ENCODE measurements around the gene UNC45A.
"Not testable (repeated sequence)": the region's sequence is repeated elsewhere in the genome, so short reads cannot be mapped to it uniquely, and the experiment has no call there.

UNC45A gene

GRCh38 chr15:90902840-90903732 lies 32.0 kb upstream of the UNC45A start, which contains the start of gene MAN2A2:
Gene MAN2A2, plus strand, starts transcription at chr15:90903302. Its CDS starts 906 bp downstream, at chr15:90904208.
- DNase-seq (ENCODE audit: low read depth), result peak; percentile 69

DNA sequence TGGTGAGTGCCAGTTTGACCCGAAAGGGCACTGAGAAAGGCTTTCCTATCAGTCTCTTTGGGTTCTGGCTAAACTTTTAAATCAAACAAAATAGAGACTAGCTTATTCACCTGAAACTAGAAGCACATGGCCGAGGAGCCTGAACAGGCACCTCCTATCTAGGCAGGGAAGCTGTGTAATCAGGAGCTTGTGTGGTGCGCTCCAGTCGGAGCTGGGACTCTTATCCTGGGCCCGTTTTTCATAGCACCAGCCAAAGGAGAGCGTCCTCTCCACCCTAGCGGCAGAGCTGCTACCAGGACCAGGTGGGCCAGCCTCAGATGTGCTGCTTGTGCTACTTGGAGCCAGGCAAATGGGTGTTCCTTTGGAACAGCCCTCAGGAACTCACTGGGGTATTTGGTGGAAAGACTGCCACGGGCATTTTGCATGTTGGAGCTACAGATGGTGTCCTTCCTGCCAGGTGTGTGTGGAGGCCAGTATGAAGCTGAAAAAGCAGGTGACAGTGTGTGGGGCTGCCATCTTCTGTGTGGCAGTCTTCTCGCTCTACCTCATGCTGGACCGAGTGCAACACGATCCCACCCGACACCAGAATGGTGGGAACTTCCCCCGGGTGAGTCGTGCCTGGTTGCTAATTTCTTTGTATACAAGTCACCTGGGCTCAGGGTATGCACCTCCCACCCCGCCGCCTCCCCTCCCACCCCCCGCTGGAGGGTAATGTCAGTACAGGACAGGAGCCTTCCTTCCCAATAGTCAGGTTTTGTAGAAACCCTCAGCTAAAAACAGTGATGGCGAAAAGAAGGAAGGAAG lies 31.1 kb upstream of the UNC45A start:
- DNase-seq (ENCODE audit: low read depth), result no peak

DNA sequence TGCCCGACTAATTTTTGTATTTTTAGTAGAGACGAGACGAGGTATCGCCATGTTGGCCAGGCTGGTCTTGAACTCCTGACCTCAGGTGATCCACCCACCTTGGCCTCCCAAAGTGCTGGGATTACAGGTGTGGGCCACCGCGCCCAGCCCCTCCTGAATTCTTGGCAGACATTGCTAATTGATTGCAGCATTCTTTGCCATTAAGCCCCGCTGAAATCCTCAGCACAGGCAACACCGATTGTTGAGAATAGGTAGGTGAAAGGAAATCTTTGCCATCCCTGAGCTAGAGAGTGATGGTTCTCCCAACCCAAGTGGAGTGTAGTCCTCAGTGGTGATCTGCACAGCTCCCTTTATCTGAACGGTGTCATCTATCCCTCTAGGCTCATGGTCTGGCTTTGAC lies 30.3 kb upstream of the UNC45A start:
- DNase-seq (ENCODE audit: low read depth), result no peak

- DNase-seq (ENCODE audit: low read depth), result no peak
Measured at GRCh38 chr15:90905306-90906180, 29.5 kb upstream of the UNC45A start.

DNA sequence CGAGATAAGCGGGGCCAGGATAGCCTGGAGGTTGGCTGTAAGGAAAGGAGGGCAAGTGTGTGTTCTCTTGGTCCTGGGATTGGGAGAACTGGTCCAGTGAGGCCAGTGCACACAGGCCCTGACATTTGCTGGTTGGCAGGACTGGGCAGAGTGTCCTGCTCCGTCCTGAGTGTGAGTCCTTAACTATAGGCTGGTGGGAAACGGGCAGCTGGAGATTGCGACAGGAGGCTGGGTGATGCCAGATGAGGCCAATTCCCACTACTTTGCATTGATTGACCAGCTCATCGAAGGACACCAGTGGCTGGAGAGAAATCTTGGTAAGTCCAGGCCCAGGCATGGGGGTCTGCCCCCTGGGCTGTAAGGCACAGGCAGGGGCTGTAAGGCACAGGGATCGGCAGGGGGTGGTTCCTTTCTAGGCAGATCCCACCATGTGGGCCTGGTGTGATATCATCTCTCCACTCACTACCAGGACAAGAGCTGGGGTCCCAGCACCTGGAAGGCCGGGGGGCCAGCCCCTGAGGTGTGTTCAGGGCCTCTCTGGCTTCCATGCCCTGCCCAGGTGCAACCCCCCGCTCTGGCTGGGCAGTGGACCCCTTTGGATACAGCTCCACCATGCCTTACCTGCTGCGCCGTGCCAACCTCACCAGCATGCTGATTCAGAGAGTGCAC lies 28.8 kb upstream of the UNC45A start:
- DNase-seq (ENCODE audit: low read depth), result no peak

GRCh38 chr15:90907051-90907660 lies 27.9 kb upstream of the UNC45A start:
- no peak for DNase-seq (ENCODE audit: low read depth)

GRCh38 chr15:90907838-90908507 lies 27.1 kb upstream of the UNC45A start:
- DNase-seq (ENCODE audit: low read depth), result no peak

- not testable (repeated sequence) for DNase-seq (ENCODE audit: low read depth)
Measured at GRCh38 chr15:90909449-90909848, 25.6 kb upstream of the UNC45A start.

DNA sequence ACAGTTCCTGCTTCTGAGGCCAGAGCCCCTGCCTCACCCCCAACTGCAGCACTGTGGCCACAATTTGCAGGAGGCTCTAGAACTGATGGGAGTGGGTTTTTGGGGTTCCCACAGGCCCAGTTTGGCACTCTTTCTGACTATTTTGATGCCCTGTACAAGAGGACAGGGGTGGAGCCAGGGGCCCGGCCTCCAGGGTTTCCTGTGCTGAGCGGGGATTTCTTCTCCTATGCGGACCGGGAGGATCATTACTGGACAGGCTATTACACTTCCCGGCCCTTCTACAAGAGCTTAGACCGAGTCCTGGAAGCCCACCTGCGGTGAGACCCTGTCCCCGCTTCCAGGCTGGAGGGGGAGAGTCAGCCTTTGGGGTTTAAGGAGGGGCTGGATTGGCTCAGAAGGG lies 25.1 kb upstream of the UNC45A start:
- DNase-seq (ENCODE audit: low read depth), result no peak

GRCh38 chr15:90910441-90911301 lies 24.4 kb upstream of the UNC45A start:
- no peak for DNase-seq (ENCODE audit: low read depth)

GRCh38 chr15:90911302-90911623 lies 23.8 kb upstream of the UNC45A start:
- DNase-seq (ENCODE audit: low read depth), result no peak

DNA sequence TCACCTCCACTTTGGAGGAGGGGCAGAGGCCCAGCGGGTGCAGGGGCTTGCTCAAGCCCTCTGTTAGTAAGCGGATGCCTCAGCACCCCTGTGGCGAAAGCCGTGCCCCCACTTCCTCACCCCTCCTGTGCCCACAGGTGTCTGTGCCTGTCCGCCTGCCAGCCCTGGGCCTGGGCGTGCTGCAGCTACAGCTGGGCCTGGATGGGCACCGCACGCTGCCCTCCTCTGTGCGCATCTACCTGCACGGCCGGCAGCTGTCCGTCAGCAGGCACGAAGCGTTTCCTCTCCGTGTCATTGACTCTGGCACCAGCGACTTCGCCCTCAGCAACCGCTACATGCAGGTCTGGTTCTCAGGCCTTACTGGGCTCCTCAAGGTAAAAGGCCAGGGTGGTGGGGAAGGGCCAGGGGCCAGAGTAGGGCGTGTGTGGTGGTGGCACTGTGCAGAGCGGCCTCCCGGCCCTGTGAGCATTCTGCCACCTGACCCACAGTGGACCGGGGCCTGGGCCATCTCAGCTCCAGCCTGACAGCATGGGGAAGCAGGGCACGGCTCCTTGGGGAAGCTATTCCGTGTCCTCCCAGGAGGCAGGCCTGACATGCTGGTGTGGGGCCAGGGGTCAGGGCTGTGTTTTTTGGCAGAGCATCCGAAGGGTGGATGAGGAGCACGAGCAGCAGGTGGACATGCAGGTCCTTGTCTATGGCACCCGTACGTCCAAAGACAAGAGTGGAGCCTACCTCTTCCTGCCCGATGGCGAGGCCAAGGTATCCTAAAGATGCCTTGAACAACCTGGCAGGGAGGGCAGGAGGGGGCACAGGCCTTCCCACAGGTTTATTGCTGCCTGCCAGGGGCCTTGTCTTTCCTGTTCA lies 22.9 kb upstream of the UNC45A start:
- no peak for DNase-seq (ENCODE audit: low read depth)

GRCh38 chr15:90912770-90913075 lies 22.4 kb upstream of the UNC45A start:
- no peak for DNase-seq (ENCODE audit: low read depth)

GRCh38 chr15:90913398-90913944 lies 21.6 kb upstream of the UNC45A start:
- no peak for DNase-seq (ENCODE audit: low read depth)

- DNase-seq (ENCODE audit: low read depth), result no peak
Measured at GRCh38 chr15:90914305-90915080, 20.6 kb upstream of the UNC45A start.

DNA sequence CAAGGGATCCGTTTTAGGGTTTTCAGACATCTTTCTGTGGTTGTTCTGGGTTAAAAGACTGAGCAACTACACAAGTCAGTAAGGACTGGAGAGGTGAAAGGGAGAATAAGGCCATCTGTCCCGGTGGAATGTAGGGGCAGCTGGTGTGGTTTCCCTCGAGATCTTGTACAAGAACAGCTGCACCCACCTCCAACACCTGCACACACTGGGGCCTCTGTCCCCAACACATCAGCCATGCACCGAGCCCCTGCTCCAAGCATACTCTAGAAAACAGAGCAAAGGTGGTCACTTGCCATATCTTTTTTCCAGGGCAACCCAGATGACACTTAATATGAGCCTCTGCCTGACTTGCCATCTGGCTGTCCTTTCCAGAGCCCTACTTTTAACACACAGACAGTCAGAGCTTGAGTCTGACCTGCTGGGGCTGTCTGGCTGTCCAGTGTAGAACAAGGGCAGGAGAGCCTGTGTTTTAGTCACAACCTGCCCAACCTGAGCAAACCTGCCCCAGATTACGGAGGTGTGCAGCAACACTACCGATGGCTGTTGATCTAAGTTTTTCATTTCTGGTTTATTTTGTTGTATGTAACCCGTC lies 19.8 kb upstream of the UNC45A start:
- DNase-seq (ENCODE audit: low read depth), result no peak

GRCh38 chr15:90915808-90916440 lies 19.2 kb upstream of the UNC45A start:
- DNase-seq (ENCODE audit: low read depth), result no peak

Measured in activated T-helper 9 cell treated with anti-CD3 and anti-CD28 coated beads, Interleukin-2, amount 50 U/mL, for 16 hours (primary cell).